M059J (cell line): ENCODE measurements around the gene CTAGE9. TPM values are rescaled to one million over a fixed set of nuclear protein-coding genes. Genes with fewer than 3 reads are reported as not detected.

ENCODE experiments used
- DNase-seq: peaks from one replicate; pipeline ENCODE4 v3.0.0-alpha.2; 2012; ENCODE audit warnings: low read depth
- total RNA-seq: library from RNA; depleted of rRNA; stranded (reverse); fragments of >200 nt; shearing (Covaris generic); gene quantifications from 2 replicates; pipeline ENCODE4 v1.2.3, GENCODE V29; 2014; rRNA removed

Gene CTAGE9
- total RNA-seq, 1 experiment from 2014 or later, result not detected

GRCh38 chr6:131673184-131673583 is 37.6 kb downstream of the CTAGE9 start:
- DNase-seq, result no peak

DNA sequence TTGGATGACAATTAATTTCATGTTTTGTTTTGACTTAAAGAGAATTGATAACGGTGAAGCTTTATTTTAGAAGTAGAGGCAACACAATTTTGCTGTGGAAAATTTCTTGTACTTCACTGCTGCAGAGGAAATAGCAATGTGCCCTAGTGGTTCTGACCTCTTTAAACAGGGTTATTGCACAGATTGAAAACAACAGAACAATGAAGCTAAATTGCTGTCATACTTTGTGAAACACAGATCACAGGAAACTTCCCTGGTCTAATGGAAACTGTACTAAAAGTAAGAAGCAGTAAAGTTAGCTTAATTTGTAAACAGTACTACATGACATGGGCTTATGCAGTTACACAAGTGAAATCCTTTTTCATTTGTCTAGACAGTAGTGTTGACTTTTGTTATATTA is 40.9 kb downstream of the CTAGE9 start:
- no peak for DNase-seq

DNA sequence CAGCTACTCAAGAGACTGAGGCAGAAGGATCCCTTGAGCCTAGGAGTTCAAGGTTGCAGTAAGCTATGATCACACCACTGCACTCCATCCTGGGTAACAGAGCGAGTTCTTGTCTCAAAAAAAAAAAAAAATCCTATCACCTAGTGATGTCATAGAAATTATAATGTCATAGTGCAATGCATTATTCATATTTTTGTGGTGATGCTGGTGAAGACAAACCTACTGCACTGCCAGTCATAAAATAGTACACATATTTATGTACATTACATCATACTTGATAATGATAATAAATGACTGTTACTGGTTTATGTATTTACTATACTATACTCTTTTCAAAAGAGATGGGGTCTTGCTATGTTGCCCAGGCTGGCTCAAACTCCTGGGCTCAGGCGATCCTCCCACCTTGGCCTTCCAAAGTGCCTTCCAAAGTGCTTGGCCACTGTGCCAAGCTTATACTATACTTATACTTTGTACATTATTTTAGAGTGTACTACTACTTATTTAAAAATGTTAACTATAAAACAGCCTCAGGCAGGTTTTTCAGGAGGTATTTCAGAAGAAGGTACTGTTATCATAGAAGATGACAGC is 47.1 kb downstream of the CTAGE9 start:
- no peak for DNase-seq

DNA sequence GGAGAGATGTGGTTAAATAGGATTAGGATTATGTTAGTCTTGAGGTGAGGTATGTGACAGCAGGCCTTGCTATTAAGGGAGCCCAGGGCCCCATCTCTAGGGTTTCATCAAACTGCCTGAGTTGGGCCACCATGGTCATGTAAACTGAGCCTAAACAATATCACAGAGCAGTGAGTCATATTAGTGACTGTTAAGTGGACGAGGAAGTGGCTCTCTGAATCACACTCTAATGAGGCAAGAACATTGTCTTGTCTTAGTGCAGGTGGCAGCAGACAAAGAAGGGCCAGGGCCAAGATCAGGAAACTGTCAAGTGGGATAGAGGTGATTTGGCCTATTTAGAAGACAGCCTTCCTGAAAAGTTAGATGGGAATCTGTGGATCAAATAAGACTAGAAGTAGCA is 50.6 kb downstream of the CTAGE9 start:
- peak; percentile 83 for DNase-seq

Other genes starting within 250 kb of the CTAGE9 start
- not detected in 2 replicates for gene ARG1, start 137.8 kb downstream of the CTAGE9 start, total RNA-seq
- 21.6 and 35.0 TPM in 2 replicates for gene MED23, start 82.8 kb downstream of the CTAGE9 start, total RNA-seq
- 0.02 and 0.54 TPM in 2 replicates for gene ENPP3, start 73.7 kb downstream of the CTAGE9 start, total RNA-seq
- gene OR2A4, start 9.6 kb downstream of the CTAGE9 start, total RNA-seq, result 0.59 TPM in 1 of 2 replicates, not detected in the other
- gene ENPP1, start 97.0 kb upstream of the CTAGE9 start, total RNA-seq, result 31.3 and 40.5 TPM in 2 replicates
- gene CCN2, start 240.4 kb upstream of the CTAGE9 start, total RNA-seq, result 44.5 and 76.7 TPM in 2 replicates